Esophagus muscularis mucosa (tissue), 3 donors: ENCODE results near the gene MXRA7.
A peak's percentile ranks its signal among the peaks of the same experiment; 100 is the strongest.

Experiments
- CTCF ChIP-seq, 3 experiments: fragments of 200-600 bp in 2 of 3; fragments of 450-650 bp in 1 of 3; sonication (generic) in 2 of 3; IDR thresholded peaks; one replicate each; pipeline ENCODE4 v1.5.1; 2017 to 2019; ENCODE audit warnings: antibody characterized with exemption in 3 of 3, mild to moderate bottlenecking in 2 of 3, moderate library complexity in 1 of 3
- POLR2A ChIP-seq: fragments of 450-650 bp; IDR thresholded peaks from one replicate; pipeline ENCODE4 v1.6.1; 2017; ENCODE audit warnings: antibody characterized with exemption, moderate library complexity, mild to moderate bottlenecking, low read depth

GRCh38 chr17:76737082-76737675 is 26.4 kb upstream of the MXRA7 start, which contains the start of gene SRSF2:
- TF ChIP-seq POLR2A (peak; percentile 99), CTCF (IDR thresholded peaks at IDR 0.05) (no peak)
